NCI-H69 (cell line): ENCODE measurements around the gene RERE.

Source experiments
- DNase-seq: peaks from one replicate; lab custom pipeline; 2025; lab: John Stamatoyannopoulos, UW

Gene RERE

DNA sequence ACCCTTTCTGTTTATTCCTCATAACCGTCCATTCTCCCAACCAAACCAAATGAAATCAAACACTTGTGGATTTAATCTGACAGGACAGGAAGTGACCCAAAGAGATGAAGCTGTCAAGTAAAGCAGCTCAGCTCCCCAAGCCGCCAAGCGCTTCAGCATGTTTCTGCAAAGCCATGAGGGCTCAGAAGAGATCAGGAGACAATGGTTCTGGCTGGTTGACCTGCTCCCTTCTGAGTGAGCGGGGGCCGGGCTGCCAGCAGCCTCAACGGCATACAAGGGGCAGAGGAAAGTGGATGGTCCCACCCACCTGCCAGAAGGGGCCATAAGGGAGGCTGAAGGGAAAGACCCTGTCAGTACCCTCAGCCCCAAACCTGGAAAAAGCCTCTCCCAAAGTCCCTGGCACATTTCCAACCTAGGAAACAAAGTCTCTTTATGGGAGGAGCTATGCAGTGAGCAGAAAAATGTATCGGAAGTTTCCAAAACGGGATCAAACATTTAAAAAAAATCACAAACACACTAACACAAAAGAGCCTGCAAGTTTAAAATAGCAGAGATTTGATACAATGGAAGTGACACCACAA is 454.2 kb downstream of the RERE start:
- no peak for DNase-seq

DNA sequence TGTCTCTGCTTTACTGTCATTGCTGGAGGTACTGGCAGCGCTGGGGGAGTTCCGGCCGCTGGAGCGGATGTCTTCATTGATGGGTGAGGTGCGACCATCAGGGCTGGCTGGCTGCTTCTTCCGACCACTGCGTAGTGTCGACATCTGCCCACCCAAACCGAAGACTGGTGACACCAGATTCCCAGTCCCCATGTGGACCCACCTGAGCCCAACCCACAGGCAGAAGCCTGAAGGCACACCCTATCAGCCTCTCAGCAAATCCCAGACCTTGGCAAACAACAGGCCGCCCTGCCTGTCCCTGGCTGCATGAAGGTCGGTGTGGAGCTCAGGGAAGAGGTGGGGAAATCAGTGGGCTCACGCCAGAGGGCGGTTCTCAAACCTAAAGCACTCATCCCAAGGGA is 454.7 kb downstream of the RERE start:
- DNase-seq, result no peak

DNA sequence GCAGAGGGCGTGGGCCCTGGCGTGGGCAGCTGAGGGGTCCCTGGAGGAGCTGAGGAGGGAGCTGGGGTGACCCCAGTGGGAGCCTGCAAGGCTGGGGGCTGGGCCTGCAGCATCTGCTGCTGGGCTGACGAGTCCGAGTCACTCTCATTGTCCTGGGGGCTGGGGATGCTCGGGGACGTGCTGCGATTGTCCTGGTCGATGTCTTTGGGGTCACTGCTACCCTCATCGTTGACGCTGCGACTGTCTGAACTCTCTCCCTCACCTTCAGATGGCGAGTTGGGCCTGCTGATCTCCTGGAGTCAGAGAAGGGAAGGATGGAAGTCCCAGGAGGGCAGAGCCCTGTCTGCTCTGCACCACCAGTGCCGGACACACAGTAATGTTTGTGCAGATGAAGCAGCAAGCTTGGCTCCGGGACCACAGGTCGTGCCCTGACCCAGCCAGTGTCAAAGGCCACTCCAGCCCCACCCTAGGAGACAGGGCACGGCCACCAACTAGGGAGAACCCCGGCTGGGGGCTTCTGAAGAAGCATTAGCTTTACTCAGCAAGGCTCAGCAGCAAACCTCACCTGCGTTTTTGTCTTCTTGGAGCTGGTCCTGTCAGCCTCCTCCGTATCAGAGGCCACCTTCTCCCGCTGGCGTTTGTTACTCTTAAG is 456.1 kb downstream of the RERE start:
- no peak for DNase-seq

GRCh38 chr1:8360493-8361197 is 456.8 kb downstream of the RERE start:
- no peak for DNase-seq

GRCh38 chr1:8359617-8360481 is 457.6 kb downstream of the RERE start:
- DNase-seq, result no peak

DNA sequence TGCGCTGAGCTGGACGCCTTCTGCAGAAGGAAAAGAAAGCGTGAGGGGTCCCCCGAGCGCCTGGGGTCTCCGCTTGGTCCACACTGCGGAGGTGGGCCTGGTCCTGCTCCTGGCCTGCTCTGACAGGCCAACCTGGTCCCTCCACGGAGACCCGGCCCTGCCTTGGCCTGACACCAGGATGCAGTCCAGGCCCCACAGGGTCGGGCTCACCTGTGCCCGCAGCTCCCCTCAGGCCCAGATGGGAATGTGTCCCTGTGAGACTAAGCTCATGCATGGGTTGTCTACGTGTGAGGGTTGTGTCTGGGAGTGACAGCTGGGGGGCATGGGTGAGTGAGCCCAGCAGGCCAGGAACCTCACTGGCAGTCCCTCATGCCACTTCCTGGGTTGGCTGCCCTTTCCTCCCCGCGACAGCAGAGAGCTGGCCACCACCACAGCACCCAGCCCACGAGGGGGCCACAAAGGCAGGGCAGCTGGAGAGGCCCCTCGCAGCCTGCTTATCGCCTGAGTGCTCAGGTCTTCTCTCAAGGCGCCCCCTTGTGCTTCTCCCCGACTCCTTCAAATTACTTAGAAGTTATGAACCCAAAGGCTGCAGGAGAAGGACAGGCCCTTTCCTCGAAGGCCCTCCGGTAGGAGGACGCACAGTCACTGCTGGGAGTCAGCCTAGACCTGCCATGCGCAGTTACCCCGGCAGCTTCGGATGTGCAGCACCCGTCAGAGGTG is 458.4 kb downstream of the RERE start:
- DNase-seq, result no peak

- no peak for DNase-seq
Observed at GRCh38 chr1:8358241-8358896, 459.1 kb downstream of the RERE start.

GRCh38 chr1:8357329-8358101 is 459.9 kb downstream of the RERE start:
- no peak for DNase-seq

- no peak for DNase-seq
Observed at GRCh38 chr1:8356256-8357209, 460.9 kb downstream of the RERE start.

GRCh38 chr1:8355439-8356255 is 461.8 kb downstream of the RERE start:
- no peak for DNase-seq

DNA sequence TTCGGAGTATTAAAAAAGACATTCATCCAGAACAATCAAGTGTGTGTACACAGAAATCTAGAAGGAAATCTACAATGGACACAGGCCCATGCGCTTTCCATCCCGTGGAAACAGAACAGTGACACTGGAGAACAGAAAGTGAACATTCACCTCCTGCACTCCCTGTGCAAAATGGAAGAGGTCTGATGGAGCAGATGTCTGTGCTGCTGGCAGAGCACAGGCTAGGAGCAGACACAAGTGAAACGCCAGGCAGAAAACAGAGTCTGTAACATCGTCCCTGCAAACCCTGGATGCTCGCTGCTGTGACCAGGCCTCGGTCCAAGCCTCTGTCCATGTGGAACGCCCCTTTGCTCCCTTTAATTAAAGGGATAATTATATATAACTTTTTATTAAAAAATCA is 463.4 kb downstream of the RERE start:
- DNase-seq, result no peak

GRCh38 chr1:8352886-8353785 is 464.3 kb downstream of the RERE start:
- no peak for DNase-seq

- no peak for DNase-seq
Observed at GRCh38 chr1:8352471-8352845, 465.0 kb downstream of the RERE start.

DNA sequence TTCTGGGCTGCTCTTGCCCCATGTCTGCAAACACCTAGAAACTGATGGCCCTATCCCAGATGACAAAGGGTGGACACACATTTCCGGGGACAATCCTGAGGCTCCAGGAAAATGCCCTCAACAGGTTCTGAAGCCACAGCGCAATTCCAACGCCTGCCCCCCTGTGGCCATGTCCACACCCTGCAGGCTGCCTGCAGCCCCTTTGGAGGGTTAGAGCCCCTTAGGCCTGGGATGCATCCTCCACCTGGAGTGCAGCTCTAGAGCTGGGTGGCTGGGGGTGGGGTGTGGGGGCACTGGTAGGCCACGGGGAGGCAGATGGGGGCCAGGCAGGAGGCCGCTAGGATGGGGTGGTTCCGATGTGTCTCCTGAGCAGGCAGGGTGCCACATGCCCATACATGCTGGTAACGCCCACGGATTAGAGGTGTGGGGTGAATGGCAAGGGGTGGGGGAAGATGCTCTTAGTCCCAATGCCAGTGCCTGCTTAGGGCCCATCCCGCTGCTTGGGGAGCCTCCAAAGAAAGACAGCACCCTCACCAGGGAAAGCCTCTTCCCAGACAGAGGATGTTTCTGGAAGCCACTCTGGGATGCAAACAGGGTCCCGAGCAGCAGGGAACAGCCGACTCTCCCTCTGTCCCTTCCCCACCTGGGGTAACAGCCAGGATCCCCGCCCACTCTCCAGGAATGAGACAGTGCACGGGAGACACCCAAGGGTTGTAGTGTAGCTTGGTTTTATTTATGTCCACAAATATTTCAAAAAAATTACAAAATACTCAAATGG is 465.6 kb downstream of the RERE start:
- DNase-seq, result peak; percentile 11

DNA sequence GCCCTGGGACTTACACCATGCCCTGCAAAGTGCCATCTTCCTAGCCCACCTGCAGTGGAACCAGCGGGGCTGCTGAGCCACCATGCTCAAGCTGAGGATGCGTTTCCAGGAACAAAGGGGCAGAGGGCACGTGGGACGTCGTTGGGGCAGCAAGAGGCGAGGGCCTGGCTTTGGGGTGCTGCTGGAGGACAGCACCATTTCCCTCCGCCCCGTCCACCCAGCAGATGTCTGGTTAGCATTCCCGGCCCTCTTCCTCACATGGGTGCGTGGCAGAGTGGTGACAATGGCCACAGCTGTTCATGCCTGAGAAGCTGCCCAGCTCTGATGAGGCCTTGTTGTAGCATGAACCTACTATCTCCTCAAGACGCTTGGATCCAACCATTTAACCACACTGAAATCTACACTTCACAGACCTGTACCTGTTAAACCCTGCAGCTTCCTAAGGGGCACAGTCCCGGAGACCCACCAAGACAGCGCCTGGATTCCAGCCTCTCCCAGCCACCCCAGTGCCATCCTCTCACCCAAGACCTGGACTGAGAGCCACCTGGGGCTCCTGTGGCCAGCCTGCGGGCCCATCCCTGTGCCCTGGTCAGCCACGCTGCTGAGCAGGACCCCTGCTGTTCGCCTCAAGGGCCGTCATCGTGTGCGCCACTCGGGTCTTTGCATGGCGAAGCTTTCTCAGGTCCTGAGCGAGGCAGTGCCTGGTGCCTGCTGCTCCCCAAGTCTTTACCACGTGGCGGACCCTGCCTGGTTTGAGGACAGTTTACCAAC is 466.3 kb downstream of the RERE start:
- DNase-seq, result no peak

GRCh38 chr1:8349961-8350360 is 467.5 kb downstream of the RERE start:
- DNase-seq, result peak; percentile 8
